Daoy (cell line): ENCODE data around the gene BICD1. TPM values are rescaled to one million over a fixed set of nuclear protein-coding genes. Genes with fewer than 3 reads are reported as not detected.
"Not testable (repeated sequence)": the region's sequence is repeated elsewhere in the genome, so short reads cannot be mapped to it uniquely, and the experiment has no call there.

Experiments used
- DNase-seq: peaks from one replicate; pipeline ENCODE4 v3.0.0-alpha.2; 2015; ENCODE audit warnings: low read depth
- total RNA-seq: library from RNA; depleted of rRNA; stranded (reverse); fragments of >200 nt; shearing (Covaris generic); gene quantifications from 2 replicates; pipeline ENCODE4 v1.2.3, GENCODE V29; 2014

BICD1 gene
- total RNA-seq, 1 experiment from 2014 or later = 14.2 TPM

DNA sequence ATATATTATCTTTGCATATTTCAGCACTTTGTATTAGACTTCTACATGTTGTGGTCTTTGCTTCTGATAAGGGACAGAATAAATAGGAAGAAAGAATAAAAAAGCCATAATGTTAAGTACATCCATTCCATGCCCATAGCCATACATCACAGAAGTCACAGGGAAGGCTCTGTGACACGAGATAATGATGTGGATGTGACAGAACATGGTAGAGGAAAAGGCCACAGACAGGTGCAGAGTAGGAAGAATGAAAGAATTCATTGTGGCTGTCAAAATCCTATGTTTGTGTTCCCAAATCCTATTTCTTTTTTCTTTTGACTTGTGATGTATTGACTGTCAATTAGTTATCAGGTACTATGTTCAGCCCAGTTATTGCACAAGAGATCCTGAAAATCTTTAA lies 38.4 kb downstream of the BICD1 start:
- DNase-seq = no peak

GRCh38 chr12:32146074-32146873 lies 39.6 kb downstream of the BICD1 start:
- no peak for DNase-seq

DNA sequence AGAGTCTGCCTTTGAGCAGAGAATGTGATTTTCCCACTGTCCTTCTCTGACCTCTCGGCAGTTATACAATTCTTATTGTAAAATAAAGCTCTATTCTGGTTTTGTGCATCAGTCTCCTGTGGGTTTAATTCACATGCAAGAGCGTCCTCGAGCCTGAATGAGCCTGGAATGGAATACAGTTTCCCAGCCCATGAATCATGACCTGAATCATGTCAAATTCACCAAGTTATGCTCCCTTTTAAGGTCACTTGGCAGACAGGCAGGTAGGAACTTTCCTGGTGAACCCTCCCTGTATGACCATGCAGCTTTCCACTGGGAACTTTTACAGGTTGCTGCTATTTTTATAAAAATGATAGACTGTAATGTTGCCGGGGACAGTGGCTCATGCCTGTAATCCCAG lies 41.7 kb downstream of the BICD1 start:
- no peak for DNase-seq

DNA sequence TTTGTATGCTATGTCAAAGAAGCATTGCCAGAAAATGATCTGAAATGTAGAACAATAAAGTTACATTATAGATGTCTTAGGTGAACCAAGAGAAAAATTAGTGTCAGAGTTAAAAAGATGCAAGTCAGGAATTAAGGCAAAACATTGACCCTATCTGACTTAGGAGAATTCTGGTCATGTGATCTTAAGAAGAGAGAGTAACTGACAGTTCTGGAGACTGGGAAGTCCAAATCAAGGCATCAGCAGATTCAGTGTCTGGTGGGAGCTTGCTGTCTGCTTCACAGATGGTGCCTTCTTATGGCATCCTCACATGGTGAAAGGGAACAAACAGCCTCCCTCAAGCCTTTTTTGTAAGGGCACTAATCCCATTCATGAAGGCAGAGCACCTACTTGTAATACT lies 42.8 kb downstream of the BICD1 start:
- DNase-seq = no peak

- no peak for DNase-seq
Observed at GRCh38 chr12:32151086-32151485, 44.4 kb downstream of the BICD1 start.

- no peak for DNase-seq
Observed at GRCh38 chr12:32151552-32151951, 44.9 kb downstream of the BICD1 start.

DNA sequence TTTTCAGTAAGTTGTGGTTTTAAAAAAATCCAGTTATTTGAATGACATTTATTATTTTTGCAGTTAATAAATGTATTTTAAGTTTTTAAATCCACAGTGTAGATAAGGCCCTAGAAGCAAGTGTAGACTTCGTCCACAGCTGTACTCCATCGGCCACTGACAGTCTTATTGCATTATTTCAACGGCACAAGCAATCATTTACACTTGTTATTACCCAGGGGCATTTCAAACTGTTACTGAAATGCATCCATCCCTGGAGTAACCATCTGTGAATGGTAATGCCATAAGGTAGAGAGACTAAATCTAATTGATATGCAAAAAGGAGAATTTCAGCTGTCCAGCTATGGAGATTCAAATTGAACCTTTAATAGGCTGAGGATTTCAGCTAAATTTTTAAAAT lies 48.4 kb downstream of the BICD1 start:
- DNase-seq = no peak

GRCh38 chr12:32155961-32156529 lies 49.4 kb downstream of the BICD1 start:
- DNase-seq = no peak

DNA sequence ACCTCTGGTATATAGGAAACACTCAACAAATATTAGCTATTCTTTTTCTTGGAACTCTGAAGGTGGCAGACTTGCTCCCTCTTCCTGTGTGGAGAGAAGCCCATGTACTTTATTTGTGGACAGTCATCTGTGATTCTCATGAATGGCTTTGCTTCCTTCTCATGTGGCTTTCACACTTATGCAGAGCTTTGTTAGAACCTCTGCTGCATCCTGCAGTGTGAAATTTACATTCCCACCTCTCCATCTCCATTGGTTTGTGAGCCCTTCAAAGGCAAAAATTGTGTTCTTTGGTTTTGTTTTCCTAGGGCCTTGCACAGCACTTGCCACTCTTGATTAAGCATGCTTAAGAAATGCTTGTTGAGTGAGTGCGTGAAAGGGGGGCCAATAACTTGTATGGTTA lies 51.9 kb downstream of the BICD1 start:
- DNase-seq = no peak

GRCh38 chr12:32159381-32159780 lies 52.7 kb downstream of the BICD1 start:
- DNase-seq = no peak

DNA sequence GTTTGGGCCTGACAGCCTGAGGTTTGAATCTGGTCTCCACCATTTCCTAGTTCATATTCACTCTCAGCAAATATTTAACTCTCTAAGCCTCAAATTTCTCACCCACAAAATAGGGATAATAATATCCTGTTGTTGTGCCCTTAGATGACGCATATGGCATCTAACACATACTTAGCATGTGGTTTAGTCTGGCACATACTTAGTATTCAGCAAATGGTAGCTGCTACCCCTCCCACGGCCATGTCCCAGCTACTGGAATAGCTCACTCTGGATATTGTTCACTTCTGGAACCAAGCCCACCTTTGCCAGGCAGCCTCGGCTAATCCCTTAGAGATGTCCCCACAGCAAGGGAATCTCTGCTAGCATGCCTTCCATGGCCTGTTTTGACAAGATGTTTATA lies 53.3 kb downstream of the BICD1 start:
- DNase-seq = peak; percentile 15

GRCh38 chr12:32161058-32161457 lies 54.4 kb downstream of the BICD1 start:
- DNase-seq = no peak

GRCh38 chr12:32163596-32163995 lies 56.9 kb downstream of the BICD1 start:
- DNase-seq = no peak

DNA sequence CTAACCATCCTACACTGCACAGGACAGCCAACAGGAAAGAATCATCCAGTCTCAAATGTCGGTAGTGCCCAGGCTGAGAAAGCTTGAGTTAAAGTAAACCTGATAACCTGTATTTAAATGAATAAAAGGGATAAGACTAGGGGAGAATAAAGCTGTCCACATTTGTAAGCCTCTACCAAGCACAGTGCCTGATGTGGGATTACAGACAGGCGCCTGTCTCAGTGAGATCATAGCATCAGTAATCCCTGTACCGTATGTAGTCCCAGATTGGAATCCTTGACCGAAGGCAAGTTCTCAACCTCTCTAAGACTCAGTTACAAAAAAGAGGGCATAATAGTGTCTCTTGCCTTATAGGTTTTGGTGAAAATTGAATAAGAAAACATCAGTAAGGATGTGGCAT lies 59.9 kb downstream of the BICD1 start:
- no peak for DNase-seq

DNA sequence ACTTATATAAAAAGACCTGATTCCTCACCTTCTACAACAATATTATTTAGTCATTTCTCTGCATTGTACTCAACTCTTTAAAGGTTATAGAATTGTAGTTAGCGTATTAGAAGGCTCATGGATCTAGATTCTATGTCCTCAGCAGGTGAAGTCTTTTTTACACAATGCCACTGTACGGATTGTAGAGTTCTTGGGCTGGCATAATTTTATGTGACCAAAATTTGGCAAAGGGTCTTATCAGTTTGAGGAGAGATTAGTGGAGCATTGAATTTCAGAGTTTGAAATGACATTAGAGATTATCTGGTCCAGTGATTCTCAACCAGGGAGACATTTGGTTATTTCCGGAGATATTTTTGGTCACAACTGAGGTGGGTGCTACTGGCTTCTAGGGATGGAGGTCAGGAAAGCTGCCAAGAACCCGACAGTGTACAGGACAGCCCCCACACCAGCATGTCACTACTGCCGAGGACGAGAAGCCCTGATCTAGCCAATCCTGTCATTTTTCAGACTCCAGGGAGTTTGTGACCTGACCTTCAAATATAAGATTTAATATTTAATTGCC lies 63.9 kb downstream of the BICD1 start:
- DNase-seq = no peak

DNA sequence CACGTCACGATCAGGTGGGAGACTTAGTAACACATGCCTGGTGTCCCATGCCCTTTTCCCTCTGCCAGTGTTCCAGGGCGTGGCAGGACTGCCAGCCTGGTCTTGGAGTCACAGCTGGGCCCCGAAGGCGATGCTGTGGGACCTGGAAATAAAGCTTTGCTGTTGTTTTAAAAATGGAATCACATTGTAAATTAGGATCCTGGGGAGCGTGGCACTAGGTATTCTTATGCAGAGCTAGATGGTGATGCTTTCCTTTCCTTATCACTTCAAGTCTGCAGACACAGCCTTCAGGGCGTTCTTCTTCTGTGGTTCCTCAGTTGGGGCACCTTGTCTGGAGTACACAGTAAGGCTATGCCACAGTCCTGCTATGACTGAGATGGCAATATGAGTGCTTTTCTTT lies 64.6 kb downstream of the BICD1 start:
- no peak for DNase-seq

DNA sequence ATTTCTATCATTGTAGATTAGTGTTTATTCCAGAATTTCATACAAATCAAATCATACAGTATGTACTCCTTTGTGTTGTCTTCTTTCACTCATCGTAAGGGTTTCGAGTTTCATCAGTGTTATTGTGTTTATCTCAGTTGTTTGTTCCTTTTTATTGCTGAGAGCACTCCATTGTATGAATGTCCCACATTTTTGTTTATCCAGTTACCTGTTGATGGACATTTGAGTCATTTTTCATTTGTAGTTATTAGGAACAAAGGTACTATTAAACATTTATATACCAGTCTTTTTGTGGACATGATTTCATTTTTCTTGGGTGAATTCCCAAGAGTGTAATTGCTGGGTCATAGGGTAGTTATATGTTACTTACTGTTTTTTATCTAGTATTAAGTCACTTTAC lies 70.0 kb downstream of the BICD1 start:
- no peak for DNase-seq

GRCh38 chr12:32178341-32179010 lies 71.8 kb downstream of the BICD1 start:
- no peak for DNase-seq

GRCh38 chr12:32179011-32179395 lies 72.4 kb downstream of the BICD1 start:
- DNase-seq = no peak

DNA sequence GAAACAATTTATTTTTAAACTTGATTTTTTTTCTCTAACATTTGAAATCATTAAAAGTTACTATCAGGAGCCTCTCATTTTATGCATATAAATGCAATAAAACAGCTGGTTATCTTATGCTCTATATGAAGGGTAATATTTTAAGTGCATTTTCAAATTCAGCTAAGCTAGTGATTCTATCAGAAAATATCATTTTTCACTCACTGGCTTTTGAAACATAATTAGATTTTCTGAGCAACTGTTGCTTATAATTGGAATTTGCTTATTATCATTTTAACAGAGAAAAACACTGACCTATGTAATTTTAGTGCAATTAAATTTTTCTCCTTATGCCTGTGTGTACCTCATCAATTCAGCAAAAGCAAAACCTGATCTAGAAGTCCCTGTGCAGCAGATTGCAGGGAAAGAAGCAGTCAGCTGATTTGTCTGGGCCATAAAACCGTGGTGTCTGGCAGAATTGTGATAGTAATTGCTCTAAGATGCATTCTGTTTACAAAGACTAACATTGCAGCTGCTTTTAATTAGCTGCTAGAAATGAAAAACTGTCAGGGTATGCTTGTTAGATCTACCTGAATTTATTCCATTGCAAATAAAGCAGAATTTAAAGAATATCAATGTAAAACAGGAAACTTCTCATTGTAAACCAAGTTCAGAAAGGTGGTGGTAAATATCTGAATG lies 75.0 kb downstream of the BICD1 start:
- no peak for DNase-seq

DNA sequence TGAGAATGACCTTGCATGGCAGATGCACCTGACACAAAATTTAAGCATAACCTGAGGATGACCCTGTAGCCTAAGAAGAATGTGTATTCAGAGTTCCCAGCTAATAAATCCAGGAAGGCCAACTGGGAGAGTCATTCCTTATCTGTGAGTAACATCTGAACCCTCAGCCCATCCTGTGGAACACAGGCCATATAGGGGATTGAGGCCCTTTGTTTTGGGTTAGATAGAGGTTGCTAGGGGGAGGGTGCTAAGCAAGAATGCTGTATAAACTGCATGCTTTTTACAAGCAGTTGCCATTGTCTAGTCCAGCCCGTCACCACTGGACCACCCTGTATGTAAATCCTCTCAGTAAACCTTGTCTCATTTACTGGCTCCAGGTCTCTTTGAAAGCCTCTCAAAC lies 77.0 kb downstream of the BICD1 start:
- peak; percentile 36 for DNase-seq

GRCh38 chr12:32187127-32187526 lies 80.5 kb downstream of the BICD1 start:
- DNase-seq = not testable (repeated sequence)
